Neural progenitor cell (in vitro differentiated cells): ENCODE results near the gene ZNF827.

Experiments used
- CTCF ChIP-seq: fragments of 200-600 bp; sonication (generic); IDR thresholded peaks from 2 replicates; pipeline ENCODE4 v1.5.1; 2017; ENCODE audit warnings: antibody characterized with exemption, mild to moderate bottlenecking
- EZH2phosphoT487 ChIP-seq: fragments of 200-600 bp; sonication (generic); IDR thresholded peaks from 2 replicates; pipeline ENCODE4 v1.6.1; 2017; ENCODE audit warnings: antibody characterized with exemption

GRCh38 chr4:145881989-145882388, 56.6 kb downstream of the ZNF827 start:
- TF ChIP-seq CTCF (no peak), EZH2phosphoT487 (no peak)
